Jurkat, Clone E6-1 (cell line): ENCODE measurements around the gene ADAM17. TPM values are rescaled to one million over a fixed set of nuclear protein-coding genes. Genes with fewer than 3 reads are reported as not detected.
A peak's percentile ranks its signal among the peaks of the same experiment; 100 is the strongest.
"Not testable (repeated sequence)": the region's sequence is repeated elsewhere in the genome, so short reads cannot be mapped to it uniquely, and the experiment has no call there.

ENCODE experiments used
- DNase-seq: peaks from one replicate; pipeline ENCODE4 v3.0.0-alpha.2; 2011; ENCODE audit warnings: low read depth, low spot score
- H3K4me3 ChIP-seq: 2 replicates; pipeline ENCODE4 v1.5.1; 2011; ENCODE audit warnings: mild to moderate bottlenecking, low read length, control low read depth, moderate library complexity
- polyA plus RNA-seq: library from polyadenylated mRNA; unstranded; fragments of >200 nt; gene quantifications from one replicate; pipeline ENCODE4 v1.2.1, GENCODE V29; 2012; ENCODE audit warnings: missing spikeins; ENCODE audit not compliant: insufficient read length, insufficient read depth

The ADAM17 gene
- polyA plus RNA-seq = 11.1 TPM

- peak within 1 kb of the TSS; percentile 92 for H3K4me3 ChIP-seq
- peak; percentile 81 for DNase-seq
Measured at GRCh38 chr2:9555297-9556120, at the start of gene ADAM17. Gene ADAM17, minus strand, starts transcription at chr2:9555830. Its CDS starts 225 bp downstream, at chr2:9555605.

- DNase-seq = no peak
- H3K4me3 ChIP-seq = no peak overlapping the region
Measured at GRCh38 chr2:9602412-9602811, 46.8 kb upstream of the ADAM17 start.

GRCh38 chr2:9601397-9601796 lies 45.8 kb upstream of the ADAM17 start:
- no peak for DNase-seq
- no peak overlapping the region for H3K4me3 ChIP-seq

- H3K4me3 ChIP-seq = no peak overlapping the region
- DNase-seq = no peak
Measured at GRCh38 chr2:9599430-9599829, 43.8 kb upstream of the ADAM17 start.

- no peak for DNase-seq
- H3K4me3 ChIP-seq = no peak overlapping the region
Measured at GRCh38 chr2:9596621-9597311, 41.1 kb upstream of the ADAM17 start.

GRCh38 chr2:9595746-9596145 lies 40.1 kb upstream of the ADAM17 start:
- DNase-seq = no peak
- no peak overlapping the region for H3K4me3 ChIP-seq

- not testable (repeated sequence) for DNase-seq, H3K4me3 ChIP-seq
Measured at GRCh38 chr2:9595256-9595655, 39.6 kb upstream of the ADAM17 start.

- H3K4me3 ChIP-seq = no peak overlapping the region
- no peak for DNase-seq
Measured at GRCh38 chr2:9594366-9595054, 38.9 kb upstream of the ADAM17 start.

GRCh38 chr2:9593925-9594324 lies 38.3 kb upstream of the ADAM17 start:
- no peak overlapping the region for H3K4me3 ChIP-seq
- DNase-seq = no peak

GRCh38 chr2:9592699-9593098 lies 37.1 kb upstream of the ADAM17 start:
- DNase-seq = no peak
- H3K4me3 ChIP-seq = no peak overlapping the region

- DNase-seq = no peak
- no peak overlapping the region for H3K4me3 ChIP-seq
Measured at GRCh38 chr2:9590641-9591040, 35.0 kb upstream of the ADAM17 start.

- H3K4me3 ChIP-seq = no peak overlapping the region
- DNase-seq = no peak
Measured at GRCh38 chr2:9586465-9586864, 30.8 kb upstream of the ADAM17 start.

GRCh38 chr2:9585486-9585885 lies 29.9 kb upstream of the ADAM17 start:
- DNase-seq = no peak
- H3K4me3 ChIP-seq = no peak overlapping the region

- DNase-seq, H3K4me3 ChIP-seq: not testable (repeated sequence)
Measured at GRCh38 chr2:9584902-9585301, 29.3 kb upstream of the ADAM17 start.

GRCh38 chr2:9582624-9583023 lies 27.0 kb upstream of the ADAM17 start:
- no peak for DNase-seq

GRCh38 chr2:9578467-9579235 lies 23.0 kb upstream of the ADAM17 start:
- DNase-seq = no peak

More at GRCh38 chr2:9582624-9583023, 27.0 kb upstream of the ADAM17 start:
- no peak overlapping the region for H3K4me3 ChIP-seq

GRCh38 chr2:9574331-9574730 lies 18.7 kb upstream of the ADAM17 start:
- no peak overlapping the region for H3K4me3 ChIP-seq
- DNase-seq = no peak

More at GRCh38 chr2:9578467-9579235, 23.0 kb upstream of the ADAM17 start:
- H3K4me3 ChIP-seq = no peak overlapping the region

GRCh38 chr2:9573840-9574239 lies 18.2 kb upstream of the ADAM17 start:
- H3K4me3 ChIP-seq = no peak overlapping the region
- no peak for DNase-seq
